GM12873 (cell line): ENCODE data around the gene GLUL.

Source experiments
- CTCF ChIP-seq: IDR thresholded peaks from 2 replicates; pipeline ENCODE4 v1.5.1; 2012; ENCODE audit warnings: low read depth, mild to moderate bottlenecking, moderate library complexity, low read length, control low read depth; ENCODE audit not compliant: insufficient read depth; ENCODE audit errors: missing control alignments

The GLUL gene

GRCh38 chr1:182392050-182393028, 749 bp upstream of the GLUL start:
- TF ChIP-seq CTCF = no peak

GRCh38 chr1:182391028-182391361, 595 bp downstream of the GLUL start:
- TF ChIP-seq CTCF = no peak

GRCh38 chr1:182389619-182390047, 2.0 kb downstream of the GLUL start:
- no peak for TF ChIP-seq CTCF

GRCh38 chr1:182388392-182389134, 3.0 kb downstream of the GLUL start:
- no peak for TF ChIP-seq CTCF

GRCh38 chr1:182387566-182387965, 4.0 kb downstream of the GLUL start:
- TF ChIP-seq CTCF = no peak

- TF ChIP-seq CTCF = no peak
Observed at GRCh38 chr1:182386980-182387379, 4.6 kb downstream of the GLUL start.
